Stomach smooth muscle (tissue), 2 donors: ENCODE measurements around the gene EEF1AKMT2.

ENCODE experiments used
- H3K27ac ChIP-seq: one replicate; pipeline ENCODE4 v1.7.0; 2013; ENCODE audit warnings: mild to moderate bottlenecking, low read length, inconsistent platforms
- H3K27me3 ChIP-seq, 2 donors: one replicate each; pipeline ENCODE4 v1.7.0; 2013; ENCODE audit warnings: low read length in 2 of 2; ENCODE audit not compliant: insufficient read depth in 2 of 2, control insufficient read depth in 1 of 2
- H3K36me3 ChIP-seq, 2 donors: one replicate each; pipeline ENCODE4 v1.7.0; 2013; ENCODE audit warnings: low read length in 2 of 2; ENCODE audit not compliant: control insufficient read depth in 2 of 2, insufficient read depth in 2 of 2
- H3K4me1 ChIP-seq: one replicate; pipeline ENCODE4 v1.7.0; 2013; ENCODE audit warnings: low read length; ENCODE audit not compliant: control insufficient read depth, insufficient read depth
- H3K4me3 ChIP-seq, 2 donors: one replicate each; pipeline ENCODE4 v1.7.0; 2013; ENCODE audit warnings: low read length in 2 of 2
- H3K9ac ChIP-seq, 2 donors: one replicate each; pipeline ENCODE4 v1.7.0; 2013; ENCODE audit warnings: low read length in 2 of 2, mild to moderate bottlenecking in 1 of 2
- H3K9me3 ChIP-seq, 2 donors: one replicate each; pipeline ENCODE4 v1.7.0; 2013; ENCODE audit warnings: low read length in 2 of 2; ENCODE audit not compliant: control insufficient read depth in 2 of 2
- donor health status: healthy.
- donor health status: Pancreatic carcinoma.

Gene EEF1AKMT2

GRCh38 chr10:124710266-124710881 lies 81.3 kb downstream of the EEF1AKMT2 start:
- H3K9me3 ChIP-seq = no peaks in the 10 kb centered on the region
- peaks cover 2 to 3% of the 10 kb centered on the region in 2 donors for H3K36me3 ChIP-seq
- H3K4me1 ChIP-seq = peaks cover 37% of the 10 kb centered on the region
- no peak overlapping the region for H3K27ac ChIP-seq
- H3K9ac ChIP-seq = no peak overlapping the region
- no peak overlapping the region for H3K4me3 ChIP-seq
- H3K27me3 ChIP-seq = no peaks in the 10 kb centered on the region

- Histone ChIP-seq H3K9ac (no peak overlapping the region), H3K27me3 (no peaks in the 10 kb centered on the region), H3K9me3 (no peaks in the 10 kb centered on the region), H3K36me3 (peaks cover 2 to 3% of the 10 kb centered on the region in 2 donors), H3K4me1 (peaks cover 39% of the 10 kb centered on the region), H3K4me3 (no peak overlapping the region), H3K27ac (no peak overlapping the region)
Measured at GRCh38 chr10:124709861-124710260, 81.8 kb downstream of the EEF1AKMT2 start.

- Histone ChIP-seq H3K9me3 (no peaks in the 10 kb centered on the region), H3K9ac (peak overlapping the region in 1 of 2 donors; percentile 13), H3K4me3 (no peak overlapping the region), H3K27ac (peak overlapping the region; percentile 1), H3K27me3 (no peaks in the 10 kb centered on the region), H3K36me3 (peaks cover 3 to 4% of the 10 kb centered on the region in 2 donors), H3K4me1 (peaks cover 47% of the 10 kb centered on the region)
Measured at GRCh38 chr10:124708922-124709520, 82.7 kb downstream of the EEF1AKMT2 start.

- no peak overlapping the region for H3K4me3 ChIP-seq
- H3K9me3 ChIP-seq = no peaks in the 10 kb centered on the region
- no peaks in the 10 kb centered on the region for H3K27me3 ChIP-seq
- H3K36me3 ChIP-seq = peaks cover 3 to 4% of the 10 kb centered on the region in 2 donors
- peaks cover 53% of the 10 kb centered on the region for H3K4me1 ChIP-seq
- H3K9ac ChIP-seq = peak overlapping the region in 1 of 2 donors; percentile 13
- peak overlapping the region; percentile 1 for H3K27ac ChIP-seq
Measured at GRCh38 chr10:124708246-124708779, 83.4 kb downstream of the EEF1AKMT2 start.
